CD4-positive, alpha-beta T cell (primary cell): ENCODE measurements around the gene HOMER3. TPM values are rescaled to one million over a fixed set of nuclear protein-coding genes. Genes with fewer than 3 reads are reported as not detected.
"Not testable (repeated sequence)": the region's sequence is repeated elsewhere in the genome, so short reads cannot be mapped to it uniquely, and the experiment has no call there.

ENCODE experiments used
- ATAC-seq: fragments of 200-7000 bp; cut with Tn5 transposase; one replicate; pipeline ENCODE4 v1.10.0; 2022; ENCODE audit warnings: mild to moderate bottlenecking; ENCODE audit not compliant: poor library complexity
- CTCF ChIA-PET: fragments of 350-600 bp; sonication (Branson Sonifier 250); formaldehyde crosslinking; loops from one replicate; lab custom pipeline; 2021; ENCODE audit warnings: antibody characterized with exemption, inconsistent platforms; lab: Charles Lee
- POLR2A ChIA-PET: fragments of 350-600 bp; sonication (Branson Sonifier 250); formaldehyde crosslinking; loops from one replicate; lab custom pipeline; 2021; ENCODE audit warnings: antibody characterized with exemption, inconsistent platforms; lab: Charles Lee
- DNase-seq, 14 experiments: peaks; one replicate each; pipeline ENCODE4 v3.0.0-alpha.2; 2013 to 2020; ENCODE audit warnings: mixed read lengths in 2 of 14
- H3K27ac ChIP-seq, 2 donors: one replicate each; pipeline versions ENCODE4 v1.5.1 to v1.7.0; 2013; ENCODE audit warnings: low read length in 2 of 2, low read depth in 1 of 2, mild to moderate bottlenecking in 1 of 2
- H3K27me3 ChIP-seq, 2 experiments: 1 replicate in 1 of 2; 2 replicates in 1 of 2; pipeline versions ENCODE4 v1.6.1 to v1.7.0; 2013; ENCODE audit warnings: low read length in 2 of 2, control low read depth in 1 of 2, mild to moderate bottlenecking in 1 of 2, moderate library complexity in 1 of 2; ENCODE audit not compliant: insufficient read depth in 2 of 2, control insufficient read depth in 1 of 2
- H3K36me3 ChIP-seq: one replicate; pipeline ENCODE4 v1.6.1; 2013; ENCODE audit warnings: low read length, control low read depth; ENCODE audit not compliant: insufficient read depth
- H3K4me1 ChIP-seq: one replicate; pipeline ENCODE4 v1.6.1; 2013; ENCODE audit warnings: low read length, control low read depth; ENCODE audit not compliant: insufficient read depth
- H3K4me3 ChIP-seq: one replicate; pipeline ENCODE4 v1.5.1; 2013; ENCODE audit warnings: mild to moderate bottlenecking, low read length, moderate library complexity
- H3K9me3 ChIP-seq, 2 experiments: 1 replicate in 1 of 2; 2 replicates in 1 of 2; pipeline versions ENCODE4 v1.6.1 to v1.7.0; 2013; ENCODE audit warnings: low read length in 2 of 2, mild to moderate bottlenecking in 2 of 2, control low read depth in 1 of 2, moderate library complexity in 1 of 2; ENCODE audit not compliant: control insufficient read depth in 1 of 2, insufficient read depth in 1 of 2
- H3K27ac Mint-ChIP-seq: one replicate; pipeline ENCODE4 v1.8.0; 2020; ENCODE audit warnings: mixed read lengths
- H3K27me3 Mint-ChIP-seq: one replicate; pipeline ENCODE4 v1.8.0; 2021; ENCODE audit warnings: mixed read lengths
- H3K36me3 Mint-ChIP-seq: one replicate; pipeline ENCODE4 v1.8.0; 2021; ENCODE audit warnings: low read depth, mixed read lengths
- H3K4me1 Mint-ChIP-seq: one replicate; pipeline ENCODE4 v1.8.0; 2021; ENCODE audit warnings: low read depth, mixed read lengths
- H3K4me3 Mint-ChIP-seq: one replicate; pipeline ENCODE4 v1.8.0; 2020; ENCODE audit warnings: mild to moderate bottlenecking, mixed read lengths
- H3K9me3 Mint-ChIP-seq: one replicate; pipeline ENCODE4 v1.8.0; 2020; ENCODE audit warnings: mixed read lengths
- intact Hi-C, 2 experiments: fragments of 100-400 bp; cut with DNase I in 1 of 2; cut with micrococcal nuclease in 1 of 2; formaldehyde crosslinking; loops; one replicate each; pipeline versions ENCODE4 v1.15.1 to v1.9.0; 2023 to 2025; cut with DNase I, micrococcal nuclease
- total RNA-seq, 174 experiments: library from RNA in 2 of 174; stranded (reverse) in 2 of 174; gene quantifications; one replicate each; pipeline ENCODE4 v1.2.3 and lab custom pipeline; 2021 to 2026
- TF ChIP-seq, protein P1 (sequence below): fragments of 200-600 bp; IDR thresholded peaks from one replicate; pipeline ENCODE4 v1.8.0; 2022; ENCODE audit warnings: antibody characterized with exemption, mild to moderate bottlenecking

Gene HOMER3
- total RNA-seq, 2 experiments from 2014 or later = 1.1 TPM

DNA sequence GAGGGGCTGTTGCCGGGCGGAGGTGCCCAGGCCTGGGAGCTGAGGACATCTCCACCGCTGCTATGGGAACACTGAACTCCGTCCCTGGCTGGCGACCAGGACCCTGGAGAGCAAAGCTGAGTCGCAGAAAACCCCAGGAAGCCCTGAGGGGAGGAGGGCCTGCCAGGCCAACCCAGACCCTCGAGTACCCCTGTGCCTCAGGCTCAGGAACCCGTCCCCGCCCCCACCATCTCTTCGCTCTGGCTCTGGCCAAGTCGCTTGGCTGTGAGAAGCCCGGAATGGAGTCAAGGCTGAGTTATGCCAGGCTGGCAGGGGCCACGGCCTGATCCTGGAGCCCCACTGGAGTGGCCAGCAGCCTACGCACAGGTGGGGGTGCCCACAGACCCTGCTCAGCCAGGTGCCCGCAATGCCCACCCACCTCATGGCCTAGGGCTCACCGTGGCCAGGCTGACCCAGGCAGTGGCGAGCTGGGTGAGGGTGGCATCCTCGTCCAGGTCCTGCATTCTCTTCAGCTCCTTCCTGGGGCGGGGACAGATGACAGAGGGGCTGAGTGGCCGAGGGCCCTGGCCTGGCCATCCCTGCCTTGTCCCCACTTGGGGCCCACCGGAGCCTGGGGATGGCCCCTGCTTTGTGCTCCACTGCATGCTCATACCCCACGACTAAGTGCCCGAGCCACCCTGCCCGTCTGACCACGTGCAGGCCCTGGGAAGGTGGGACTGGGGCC is 36.5 kb downstream of the HOMER3 start:
- Histone ChIP-seq H3K9me3 (peaks cover 0 to 6% of the 10 kb centered on the region in 2 experiments), H3K27me3 (no peaks in the 10 kb centered on the region), H3K4me1 (no peaks in the 10 kb centered on the region), H3K27ac (no peak overlapping the region), H3K36me3 (peaks cover 74% of the 10 kb centered on the region), H3K4me3 (no peak overlapping the region)
- CTCF ChIA-PET = no interaction called here
- H3K27ac Mint-ChIP-seq = no peak overlapping the region
- peaks cover 36% of the 10 kb centered on the region for H3K36me3 Mint-ChIP-seq
- H3K4me3 Mint-ChIP-seq = no peak overlapping the region
- no peaks in the 10 kb centered on the region for H3K4me1 Mint-ChIP-seq
- POLR2A ChIA-PET = no interaction called here
- ATAC-seq = no peak
- intact Hi-C loops = no loop called here
- TF ChIP-seq, protein P1, sequence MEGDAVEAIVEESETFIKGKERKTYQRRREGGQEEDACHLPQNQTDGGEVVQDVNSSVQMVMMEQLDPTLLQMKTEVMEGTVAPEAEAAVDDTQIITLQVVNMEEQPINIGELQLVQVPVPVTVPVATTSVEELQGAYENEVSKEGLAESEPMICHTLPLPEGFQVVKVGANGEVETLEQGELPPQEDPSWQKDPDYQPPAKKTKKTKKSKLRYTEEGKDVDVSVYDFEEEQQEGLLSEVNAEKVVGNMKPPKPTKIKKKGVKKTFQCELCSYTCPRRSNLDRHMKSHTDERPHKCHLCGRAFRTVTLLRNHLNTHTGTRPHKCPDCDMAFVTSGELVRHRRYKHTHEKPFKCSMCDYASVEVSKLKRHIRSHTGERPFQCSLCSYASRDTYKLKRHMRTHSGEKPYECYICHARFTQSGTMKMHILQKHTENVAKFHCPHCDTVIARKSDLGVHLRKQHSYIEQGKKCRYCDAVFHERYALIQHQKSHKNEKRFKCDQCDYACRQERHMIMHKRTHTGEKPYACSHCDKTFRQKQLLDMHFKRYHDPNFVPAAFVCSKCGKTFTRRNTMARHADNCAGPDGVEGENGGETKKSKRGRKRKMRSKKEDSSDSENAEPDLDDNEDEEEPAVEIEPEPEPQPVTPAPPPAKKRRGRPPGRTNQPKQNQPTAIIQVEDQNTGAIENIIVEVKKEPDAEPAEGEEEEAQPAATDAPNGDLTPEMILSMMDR = no peak
- H3K9me3 Mint-ChIP-seq = no peaks in the 10 kb centered on the region
- no peaks in the 10 kb centered on the region for H3K27me3 Mint-ChIP-seq
- DNase-seq = no peak

DNA sequence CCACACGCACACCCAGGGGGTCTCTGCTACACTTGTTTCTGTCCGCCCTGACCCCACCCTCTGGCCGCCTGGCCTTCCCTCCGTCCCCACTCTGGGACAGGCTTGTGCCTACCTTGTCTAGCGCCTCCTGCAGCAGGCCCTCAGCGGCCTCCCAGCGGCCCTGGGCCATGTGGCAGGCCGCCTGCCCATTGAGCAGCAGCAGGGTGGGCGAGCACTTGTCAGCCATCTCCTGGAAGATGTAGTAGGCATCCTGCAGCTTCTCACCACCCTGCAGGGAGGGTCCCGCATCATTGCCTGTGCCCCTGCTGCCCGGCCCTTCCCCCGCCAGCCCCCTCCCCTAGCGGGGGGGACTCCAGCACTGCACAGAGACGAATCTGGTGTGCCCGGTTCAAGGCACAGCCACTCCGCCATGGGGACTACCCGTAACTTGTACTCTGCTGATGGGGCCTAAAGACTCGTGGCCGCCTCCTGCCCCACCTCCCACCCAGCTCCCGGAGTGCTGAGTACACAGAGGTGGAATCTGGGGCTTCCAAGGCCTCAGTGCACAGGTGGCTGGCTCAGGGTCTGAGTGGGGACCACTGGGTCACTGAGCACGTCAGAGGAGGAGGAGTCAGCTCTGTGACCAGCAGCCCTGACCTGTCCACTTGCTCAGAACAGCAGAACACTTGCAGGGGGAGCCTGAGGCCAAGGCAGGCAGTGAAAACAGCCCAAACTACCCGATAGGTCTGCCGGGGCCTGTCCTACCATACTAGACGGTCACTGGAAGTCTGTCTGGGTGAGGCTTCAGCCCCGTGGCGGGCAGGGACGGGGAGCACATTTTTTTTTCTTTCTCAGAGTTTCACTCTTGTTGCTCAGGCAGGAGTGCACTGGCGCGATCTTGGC is 37.6 kb downstream of the HOMER3 start:
- Histone ChIP-seq H3K9me3 (peaks cover 0 to 6% of the 10 kb centered on the region in 2 experiments), H3K36me3 (peaks cover 75% of the 10 kb centered on the region), H3K27me3 (no peaks in the 10 kb centered on the region), H3K4me1 (no peaks in the 10 kb centered on the region), H3K27ac (no peak overlapping the region), H3K4me3 (no peak overlapping the region)
- no peaks in the 10 kb centered on the region for H3K4me1 Mint-ChIP-seq
- no peaks in the 10 kb centered on the region for H3K27me3 Mint-ChIP-seq
- peaks cover 42% of the 10 kb centered on the region for H3K36me3 Mint-ChIP-seq
- TF ChIP-seq, protein P1 = no peak
- DNase-seq = no peak
- ChIA-PET CTCF (no interaction called here), POLR2A (no interaction called here)
- no peak for ATAC-seq
- intact Hi-C loops = no loop called here
- no peaks in the 10 kb centered on the region for H3K9me3 Mint-ChIP-seq
- H3K4me3 Mint-ChIP-seq = no peak overlapping the region
- H3K27ac Mint-ChIP-seq = no peak overlapping the region

DNA sequence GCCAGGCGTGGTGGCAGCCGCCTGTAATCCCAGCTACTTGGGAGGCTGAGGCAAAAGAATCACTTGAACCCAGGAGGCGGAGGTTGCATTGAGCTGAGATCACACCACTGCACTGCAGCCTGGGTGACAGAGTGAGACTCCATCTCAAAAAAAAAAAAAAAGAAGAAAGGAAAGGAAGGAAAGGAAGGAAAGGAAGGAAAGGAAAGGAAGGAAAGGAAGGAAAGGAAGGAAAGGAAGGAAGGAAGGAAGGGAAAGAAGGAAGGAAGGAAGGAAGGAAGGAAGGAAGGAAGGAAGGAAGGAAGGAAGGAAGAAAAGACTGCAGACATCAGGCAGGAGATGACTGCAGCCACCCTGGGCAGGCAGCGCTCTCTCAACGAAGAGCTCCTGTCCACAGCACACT is 38.5 kb downstream of the HOMER3 start:
- H3K9me3 ChIP-seq, H3K27ac Mint-ChIP-seq, H3K27me3 Mint-ChIP-seq, H3K4me1 ChIP-seq, CTCF ChIA-PET, ATAC-seq, H3K27ac ChIP-seq, H3K4me1 Mint-ChIP-seq, H3K27me3 ChIP-seq, H3K9me3 Mint-ChIP-seq, POLR2A ChIA-PET, H3K4me3 Mint-ChIP-seq, H3K4me3 ChIP-seq, intact Hi-C loops, DNase-seq: not testable (repeated sequence)
- H3K36me3 Mint-ChIP-seq = peaks cover 46% of the 10 kb centered on the region
- H3K36me3 ChIP-seq = peaks cover 67% of the 10 kb centered on the region
